GM19023 (cell line): Measurements from ENCODE around the gene PCNX2.

Source experiments
- ATAC-seq: cut with Tn5 transposase; IDR thresholded peaks from one replicate; pipeline ENCODE4 v1.9.1; 2021; ENCODE audit warnings: mild to moderate bottlenecking, moderate library complexity; ENCODE audit not compliant: unreplicated experiment

PCNX2 gene, protein sequence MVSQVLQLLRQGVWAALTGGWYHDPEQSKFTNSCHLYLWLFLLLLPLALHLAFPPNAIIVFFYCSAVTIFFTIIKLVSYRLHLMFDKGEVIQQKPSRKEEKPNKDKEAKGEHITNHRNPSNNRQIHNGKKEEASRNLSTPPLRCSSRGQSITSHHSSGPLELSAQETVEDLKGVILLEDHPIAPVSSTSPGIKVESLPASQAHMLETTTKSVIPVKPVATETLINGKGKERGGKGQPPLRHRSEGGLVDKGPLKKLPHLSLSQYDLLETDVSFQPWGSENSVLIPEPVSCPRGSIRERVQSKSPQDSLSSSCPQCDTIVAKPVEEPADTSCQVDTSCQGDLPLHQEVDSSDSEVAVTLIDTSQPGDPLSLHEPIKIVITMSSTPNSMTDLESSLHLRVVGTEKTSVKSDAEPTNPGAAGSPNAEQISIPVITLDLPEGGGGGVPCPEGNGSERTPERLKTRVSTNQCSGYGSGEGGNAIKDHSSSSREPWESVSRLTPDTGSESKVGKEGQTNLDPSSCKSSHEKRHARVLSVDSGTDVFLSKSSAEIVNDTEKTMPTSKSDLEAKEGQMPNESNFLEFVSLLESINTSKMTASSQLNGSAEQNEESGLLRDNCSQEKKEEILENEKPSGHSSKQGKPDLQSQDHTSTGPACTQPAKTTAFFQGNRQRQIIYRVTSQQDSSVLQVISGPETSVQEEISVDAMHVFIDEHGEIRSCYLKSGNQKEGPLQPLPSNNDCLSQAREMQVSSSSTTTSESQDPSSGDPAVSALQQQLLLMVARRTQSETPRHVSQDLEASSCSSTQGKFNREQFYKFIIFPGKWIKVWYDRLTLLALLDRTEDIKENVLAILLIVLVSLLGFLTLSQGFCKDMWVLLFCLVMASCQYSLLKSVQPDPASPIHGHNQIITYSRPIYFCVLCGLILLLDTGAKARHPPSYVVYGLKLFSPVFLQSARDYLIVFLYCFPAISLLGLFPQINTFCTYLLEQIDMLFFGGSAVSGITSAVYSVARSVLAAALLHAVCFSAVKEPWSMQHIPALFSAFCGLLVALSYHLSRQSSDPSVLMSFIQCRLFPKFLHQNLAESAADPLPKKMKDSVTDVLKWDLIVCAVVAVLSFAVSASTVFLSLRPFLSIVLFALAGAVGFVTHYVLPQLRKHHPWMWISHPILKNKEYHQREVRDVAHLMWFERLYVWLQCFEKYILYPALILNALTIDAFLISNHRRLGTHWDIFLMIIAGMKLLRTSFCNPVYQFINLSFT (N-terminal part only)

GRCh38 chr1:233295237-233295974, at the start of gene PCNX2:
TSS of gene PCNX2 (minus strand) at chr1:233295725. CDS start at chr1:233295478, 247 bp downstream.
- peak; percentile 94 for ATAC-seq

DNA sequence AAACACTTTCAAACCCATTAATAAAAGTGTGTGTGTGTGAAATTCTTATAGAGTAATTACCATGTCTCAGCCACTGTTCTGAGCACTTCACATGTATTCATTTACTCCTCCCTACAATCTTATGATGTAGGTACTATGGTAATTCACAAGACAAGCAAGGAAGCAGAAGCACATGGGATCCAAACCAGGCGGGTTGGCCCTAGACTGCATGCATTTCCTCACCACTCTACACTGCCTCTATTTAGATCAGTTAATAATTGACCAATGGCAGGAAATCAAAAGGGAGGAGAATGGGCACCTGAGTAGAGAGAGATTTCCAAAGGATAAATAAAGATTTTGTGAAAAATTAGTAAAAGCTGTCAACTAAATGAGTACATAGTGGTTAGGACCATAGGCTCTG, 47.7 kb upstream of the PCNX2 start:
- ATAC-seq = no peak

GRCh38 chr1:233342086-233342485, 46.6 kb upstream of the PCNX2 start:
- ATAC-seq = no peak

GRCh38 chr1:233340966-233341516, 45.5 kb upstream of the PCNX2 start:
- no peak for ATAC-seq

GRCh38 chr1:233340031-233340555, 44.6 kb upstream of the PCNX2 start:
- no peak for ATAC-seq

- no peak for ATAC-seq
Measured at GRCh38 chr1:233338102-233338501, 42.6 kb upstream of the PCNX2 start.

- ATAC-seq = no peak
Measured at GRCh38 chr1:233337505-233337904, 42.0 kb upstream of the PCNX2 start.

GRCh38 chr1:233336554-233337456, 41.3 kb upstream of the PCNX2 start:
- no peak for ATAC-seq

GRCh38 chr1:233334092-233334491, 38.6 kb upstream of the PCNX2 start:
- ATAC-seq = no peak

- ATAC-seq = no peak
Measured at GRCh38 chr1:233333086-233333485, 37.6 kb upstream of the PCNX2 start.

DNA sequence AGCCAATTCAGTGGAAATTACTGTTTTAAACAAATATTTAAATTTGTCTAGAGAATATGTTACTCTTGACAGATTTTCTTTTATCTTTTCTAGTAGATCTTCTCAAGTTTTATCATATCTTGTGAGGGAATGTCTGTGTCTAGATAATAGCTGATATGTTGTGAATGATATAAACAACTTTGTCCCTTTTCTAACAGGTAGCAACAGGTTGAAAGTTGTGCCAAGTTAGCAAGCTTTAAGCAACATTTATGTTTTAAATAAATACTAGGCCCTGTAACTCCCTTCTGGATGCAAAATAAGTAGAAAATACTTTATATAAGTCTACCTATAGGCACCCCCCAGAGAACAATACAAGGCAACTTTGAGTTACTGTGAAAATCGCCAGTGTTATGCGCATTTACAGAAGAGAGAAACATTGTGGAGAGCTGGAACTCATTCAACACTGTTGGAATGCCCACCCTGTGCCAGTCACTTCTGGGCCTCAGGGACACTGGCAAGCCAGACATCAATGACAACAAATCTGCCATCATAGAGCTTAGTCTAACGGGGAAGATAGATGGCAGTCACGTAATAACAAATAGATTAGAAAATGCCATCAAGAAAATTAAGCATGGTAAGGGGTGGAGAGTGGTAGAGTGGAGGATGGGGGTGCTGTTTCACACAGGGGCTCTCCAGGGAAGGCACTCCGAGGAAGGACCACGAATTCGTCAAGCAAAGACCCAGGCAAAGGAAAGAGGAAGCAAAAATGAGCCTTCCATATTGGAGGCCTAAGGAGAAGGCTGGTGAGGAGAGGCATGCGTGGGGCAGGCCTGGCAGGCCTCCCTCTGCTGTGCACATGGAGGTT, 36.4 kb upstream of the PCNX2 start:
- no peak for ATAC-seq

DNA sequence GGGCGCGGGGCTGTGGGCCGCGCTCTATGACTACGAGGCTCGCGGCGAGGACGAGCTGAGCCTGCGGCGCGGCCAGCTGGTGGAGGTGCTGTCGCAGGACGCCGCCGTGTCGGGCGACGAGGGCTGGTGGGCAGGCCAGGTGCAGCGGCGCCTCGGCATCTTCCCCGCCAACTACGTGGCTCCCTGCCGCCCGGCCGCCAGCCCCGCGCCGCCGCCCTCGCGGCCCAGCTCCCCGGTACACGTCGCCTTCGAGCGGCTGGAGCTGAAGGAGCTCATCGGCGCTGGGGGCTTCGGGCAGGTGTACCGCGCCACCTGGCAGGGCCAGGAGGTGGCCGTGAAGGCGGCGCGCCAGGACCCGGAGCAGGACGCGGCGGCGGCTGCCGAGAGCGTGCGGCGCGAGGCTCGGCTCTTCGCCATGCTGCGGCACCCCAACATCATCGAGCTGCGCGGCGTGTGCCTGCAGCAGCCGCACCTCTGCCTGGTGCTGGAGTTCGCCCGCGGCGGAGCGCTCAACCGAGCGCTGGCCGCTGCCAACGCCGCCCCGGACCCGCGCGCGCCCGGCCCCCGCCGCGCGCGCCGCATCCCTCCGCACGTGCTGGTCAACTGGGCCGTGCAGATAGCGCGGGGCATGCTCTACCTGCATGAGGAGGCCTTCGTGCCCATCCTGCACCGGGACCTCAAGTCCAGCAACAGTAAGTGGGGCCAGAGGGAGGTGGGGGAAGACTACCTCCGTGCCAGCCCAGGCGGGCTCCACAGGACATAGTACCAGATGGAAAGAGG, 32.8 kb upstream of the PCNX2 start:
- ATAC-seq = peak; percentile 27

DNA sequence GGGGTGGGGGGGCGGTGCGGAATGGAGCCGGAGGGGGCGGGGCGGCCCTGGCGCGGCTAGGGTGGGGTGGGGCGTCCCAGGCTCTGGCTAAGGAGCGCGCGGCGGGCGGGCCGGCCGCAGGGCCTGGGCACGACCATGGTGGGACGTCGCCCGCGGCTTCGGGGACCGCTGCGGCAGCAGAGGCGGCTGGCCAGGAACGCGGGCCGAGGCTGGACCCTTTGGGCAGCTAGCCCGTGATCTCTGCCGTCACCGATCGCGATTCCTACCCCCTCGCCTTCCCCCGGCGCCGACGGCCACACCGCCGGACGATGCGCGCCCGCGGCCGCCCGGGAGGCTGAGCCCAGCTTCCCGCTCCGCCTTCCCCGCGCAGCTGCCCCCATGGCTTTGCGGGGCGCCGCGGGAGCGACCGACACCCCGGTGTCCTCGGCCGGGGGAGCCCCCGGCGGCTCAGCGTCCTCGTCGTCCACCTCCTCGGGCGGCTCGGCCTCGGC, 32.2 kb upstream of the PCNX2 start, which contains the start of gene MAP3K21:
Gene MAP3K21, plus strand, starts transcription at position 74 of the 491 bp plus-strand sequence. Its CDS starts 305 bp downstream, at position 379.
- peak; percentile 42 for ATAC-seq

- peak; percentile 84 for ATAC-seq
Measured at GRCh38 chr1:233326811-233327650, 31.5 kb upstream of the PCNX2 start.

- no peak for ATAC-seq
Measured at GRCh38 chr1:233326319-233326718, 30.8 kb upstream of the PCNX2 start.

GRCh38 chr1:233323718-233324117, 28.2 kb upstream of the PCNX2 start:
- ATAC-seq = no peak
